Measurements from ENCODE around the gene ZDHHC6.
"Not testable (repeated sequence)": the region's sequence is repeated elsewhere in the genome, so short reads cannot be mapped to it uniquely, and the experiment has no call there.

DNA sequence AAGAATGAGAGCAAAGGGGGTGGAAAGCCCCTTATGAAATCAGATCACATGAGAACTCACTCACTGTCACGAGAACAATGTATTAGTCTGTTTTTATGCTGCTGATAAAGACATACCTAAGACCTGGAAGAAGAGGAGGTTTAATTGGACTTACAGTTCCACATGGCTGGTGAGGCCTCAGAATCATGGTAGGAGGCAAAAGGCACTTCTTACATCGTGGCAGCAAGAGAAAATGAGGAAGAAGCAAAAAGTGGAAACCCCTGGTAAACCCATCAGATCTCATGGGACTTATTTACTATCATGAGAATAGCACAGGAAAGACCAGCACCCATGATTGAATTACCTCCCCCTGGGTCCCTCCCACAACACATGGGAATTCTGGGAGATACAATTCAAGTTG, 39.9 kb downstream of the ZDHHC6 start:
- not testable (repeated sequence) for TF ChIP-seq ZNF274 (IDR thresholded peaks at IDR 0.05; ENCODE audit: low read depth, low read length)
- TF ChIP-seq, protein P1, sequence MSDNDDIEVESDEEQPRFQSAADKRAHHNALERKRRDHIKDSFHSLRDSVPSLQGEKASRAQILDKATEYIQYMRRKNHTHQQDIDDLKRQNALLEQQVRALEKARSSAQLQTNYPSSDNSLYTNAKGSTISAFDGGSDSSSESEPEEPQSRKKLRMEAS (IDR thresholded peaks at IDR 0.05), result not testable (repeated sequence)

Measured in HCT116 (cell line).